ENCODE results near the gene C1R.

- TF ChIP-seq POLR2A (IDR thresholded peaks at IDR 0.05) (no peak), CTCF (IDR thresholded peaks at IDR 0.05) (no peak), POLR2AphosphoS5 (IDR thresholded peaks at IDR 0.05) (no peak)
Measured at GRCh38 chr12:7068240-7068993, 23.8 kb downstream of the C1R start.

All from upper lobe of left lung (tissue), 4 donors.